ENCODE measurements around the gene NTM.
A peak's percentile ranks its signal among the peaks of the same experiment; 100 is the strongest.

Gene NTM

GRCh38 chr11:131796089-131796488 is 425.7 kb downstream of the NTM start:
- no CpG with 5 or more reads among the region's 7 CpGs for WGBS, 2 donors (ENCODE audit: extremely low coverage in 2 of 2, insufficient read length in 2 of 2, insufficient replicate concordance in 1 of 2)
- no peak overlapping the region for H3K27ac ChIP-seq (replicated peaks; ENCODE audit: low read length)

GRCh38 chr11:131796541-131796940 is 426.1 kb downstream of the NTM start:
- no peak overlapping the region for H3K18ac ChIP-seq (ENCODE audit: low read length)
- no peak overlapping the region for H3K9ac ChIP-seq (ENCODE audit: low read depth, low read length, poor library complexity)
- no peak overlapping the region for H2AK5ac ChIP-seq (ENCODE audit: low read depth, low read length)
- no peak overlapping the region for H2BK120ac ChIP-seq (ENCODE audit: low read depth, low read length)
- WGBS, 2 donors (ENCODE audit: extremely low coverage in 2 of 2, insufficient read length in 2 of 2, insufficient replicate concordance in 1 of 2) = no CpG with 5 or more reads among the region's 5 CpGs
- H2BK12ac ChIP-seq (ENCODE audit: low read length) = no peak overlapping the region
- H2BK15ac ChIP-seq (ENCODE audit: low read length) = no peak overlapping the region
- H3K27me3 ChIP-seq (ENCODE audit: control insufficient read depth in 3 of 3, insufficient read depth in 3 of 3, low read depth in 1 of 3, low read length in 3 of 3) = no peaks in the 10 kb centered on the region
- H2BK5ac ChIP-seq (ENCODE audit: low read length) = no peak overlapping the region
- H3K36me3 ChIP-seq (replicated peaks in 1 of 2; ENCODE audit: control insufficient read depth in 2 of 2, insufficient read depth in 2 of 2, low read length in 2 of 2) = no peaks in the 10 kb centered on the region
- no peaks in the 10 kb centered on the region for H3K9me3 ChIP-seq (replicated peaks in 1 of 2; ENCODE audit: control insufficient read depth in 2 of 2, insufficient read depth in 1 of 2, low read depth in 1 of 2, low read length in 2 of 2)
- no peak overlapping the region for H3K4me2 ChIP-seq (ENCODE audit: insufficient read depth, low read length, poor library complexity, severe bottlenecking)
- H3K4ac ChIP-seq (ENCODE audit: low read length) = no peak overlapping the region
- H3K4me3 ChIP-seq (ENCODE audit: low read length in 2 of 2) = peak overlapping the region in 1 of 2 donors; percentile 25
- no peak for DNase-seq (ENCODE audit: low spot score)
- no peaks in the 10 kb centered on the region for H3K79me1 ChIP-seq (ENCODE audit: low read depth, low read length)
- H3K23ac ChIP-seq (ENCODE audit: low read depth, low read length, poor library complexity) = no peak overlapping the region
- no peak overlapping the region for H3K14ac ChIP-seq (ENCODE audit: low read length)
- H3K27ac ChIP-seq (replicated peaks; ENCODE audit: low read length) = no peak overlapping the region
- H4K91ac ChIP-seq (ENCODE audit: low read depth, low read length, poor library complexity) = no peak overlapping the region
- no peak overlapping the region for H4K8ac ChIP-seq (ENCODE audit: low read depth, low read length)
- peaks cover 0 to 3% of the 10 kb centered on the region in 2 donors for H3K4me1 ChIP-seq (ENCODE audit: control insufficient read depth in 2 of 2, insufficient read depth in 1 of 2, low read depth in 1 of 2, low read length in 2 of 2)
- no peak overlapping the region for H2AFZ ChIP-seq (ENCODE audit: low read length)

More at GRCh38 chr11:131796089-131796488, 425.7 kb downstream of the NTM start:
- Histone ChIP-seq H3K9me3 (replicated peaks in 1 of 2; ENCODE audit: control insufficient read depth in 2 of 2, insufficient read depth in 1 of 2, low read depth in 1 of 2, low read length in 2 of 2) (no peaks in the 10 kb centered on the region), H2BK12ac (ENCODE audit: low read length) (no peak overlapping the region), H2BK15ac (ENCODE audit: low read length) (no peak overlapping the region), H2BK5ac (ENCODE audit: low read length) (no peak overlapping the region), H3K4me1 (ENCODE audit: control insufficient read depth in 2 of 2, insufficient read depth in 1 of 2, low read depth in 1 of 2, low read length in 2 of 2) (no peaks in the 10 kb centered on the region), H3K14ac (ENCODE audit: low read length) (no peak overlapping the region), H3K27me3 (ENCODE audit: control insufficient read depth in 3 of 3, insufficient read depth in 3 of 3, low read depth in 1 of 3, low read length in 3 of 3) (no peaks in the 10 kb centered on the region), H2BK120ac (ENCODE audit: low read depth, low read length) (no peak overlapping the region), H3K9ac (ENCODE audit: low read depth, low read length, poor library complexity) (no peak overlapping the region), H3K79me1 (ENCODE audit: low read depth, low read length) (no peaks in the 10 kb centered on the region), H2AK5ac (ENCODE audit: low read depth, low read length) (no peak overlapping the region), H4K8ac (ENCODE audit: low read depth, low read length) (no peak overlapping the region), H2AFZ (ENCODE audit: low read length) (no peak overlapping the region), H4K91ac (ENCODE audit: low read depth, low read length, poor library complexity) (no peak overlapping the region), H3K4me2 (ENCODE audit: insufficient read depth, low read length, poor library complexity, severe bottlenecking) (no peak overlapping the region), H3K18ac (ENCODE audit: low read length) (peak overlapping the region; percentile 9), H3K36me3 (replicated peaks in 1 of 2; ENCODE audit: control insufficient read depth in 2 of 2, insufficient read depth in 2 of 2, low read length in 2 of 2) (no peaks in the 10 kb centered on the region), H3K4me3 (ENCODE audit: low read length in 2 of 2) (no peak overlapping the region), H3K4ac (ENCODE audit: low read length) (no peak overlapping the region), H3K23ac (ENCODE audit: low read depth, low read length, poor library complexity) (no peak overlapping the region)
- DNase-seq (ENCODE audit: low spot score) = no peak

- Histone ChIP-seq H3K9me3 (replicated peaks in 1 of 2; ENCODE audit: control insufficient read depth in 2 of 2, insufficient read depth in 1 of 2, low read depth in 1 of 2, low read length in 2 of 2) (no peaks in the 10 kb centered on the region), H2AK5ac (ENCODE audit: low read depth, low read length) (no peak overlapping the region), H2BK12ac (ENCODE audit: low read length) (no peak overlapping the region), H3K9ac (ENCODE audit: low read depth, low read length, poor library complexity) (no peak overlapping the region), H3K27me3 (ENCODE audit: control insufficient read depth in 3 of 3, insufficient read depth in 3 of 3, low read depth in 1 of 3, low read length in 3 of 3) (peaks cover 0 to 5% (median 0%) of the 10 kb centered on the region in 3 experiments), H3K27ac (replicated peaks; ENCODE audit: low read length) (no peak overlapping the region), H3K4me1 (ENCODE audit: control insufficient read depth in 2 of 2, insufficient read depth in 1 of 2, low read depth in 1 of 2, low read length in 2 of 2) (peaks cover 0 to 11% of the 10 kb centered on the region in 2 donors), H2BK15ac (ENCODE audit: low read length) (no peak overlapping the region), H3K18ac (ENCODE audit: low read length) (no peak overlapping the region), H3K23ac (ENCODE audit: low read depth, low read length, poor library complexity) (no peak overlapping the region), H3K4me2 (ENCODE audit: insufficient read depth, low read length, poor library complexity, severe bottlenecking) (no peak overlapping the region), H3K14ac (ENCODE audit: low read length) (no peak overlapping the region), H2BK5ac (ENCODE audit: low read length) (no peak overlapping the region), H3K4me3 (ENCODE audit: low read length in 2 of 2) (no peak overlapping the region), H4K8ac (ENCODE audit: low read depth, low read length) (no peak overlapping the region), H2AFZ (ENCODE audit: low read length) (no peak overlapping the region), H2BK120ac (ENCODE audit: low read depth, low read length) (no peak overlapping the region), H3K79me1 (ENCODE audit: low read depth, low read length) (no peaks in the 10 kb centered on the region), H3K36me3 (replicated peaks in 1 of 2; ENCODE audit: control insufficient read depth in 2 of 2, insufficient read depth in 2 of 2, low read length in 2 of 2) (no peaks in the 10 kb centered on the region), H4K91ac (ENCODE audit: low read depth, low read length, poor library complexity) (no peak overlapping the region), H3K4ac (ENCODE audit: low read length) (no peak overlapping the region)
- no CpG with 5 or more reads among the region's 2 CpGs for WGBS, 2 donors (ENCODE audit: extremely low coverage in 2 of 2, insufficient read length in 2 of 2, insufficient replicate concordance in 1 of 2)
- no peak for DNase-seq (ENCODE audit: low spot score)
Measured at GRCh38 chr11:131800452-131800851, 430.0 kb downstream of the NTM start.

GRCh38 chr11:131802440-131803115 is 432.2 kb downstream of the NTM start:
- no peaks in the 10 kb centered on the region for H3K36me3 ChIP-seq (replicated peaks in 1 of 2; ENCODE audit: control insufficient read depth in 2 of 2, insufficient read depth in 2 of 2, low read length in 2 of 2)
- H2BK12ac ChIP-seq (ENCODE audit: low read length) = no peak overlapping the region
- no peak overlapping the region for H2BK120ac ChIP-seq (ENCODE audit: low read depth, low read length)
- H3K14ac ChIP-seq (ENCODE audit: low read length) = peak overlapping the region; percentile 57
- H2BK5ac ChIP-seq (ENCODE audit: low read length) = no peak overlapping the region
- H3K27me3 ChIP-seq (ENCODE audit: control insufficient read depth in 3 of 3, insufficient read depth in 3 of 3, low read depth in 1 of 3, low read length in 3 of 3) = peaks cover 0 to 5% (median 0%) of the 10 kb centered on the region in 3 experiments
- H3K4me2 ChIP-seq (ENCODE audit: insufficient read depth, low read length, poor library complexity, severe bottlenecking) = no peak overlapping the region
- H3K9me3 ChIP-seq (replicated peaks in 1 of 2; ENCODE audit: control insufficient read depth in 2 of 2, insufficient read depth in 1 of 2, low read depth in 1 of 2, low read length in 2 of 2) = no peaks in the 10 kb centered on the region
- no peak overlapping the region for H4K91ac ChIP-seq (ENCODE audit: low read depth, low read length, poor library complexity)
- peak overlapping the region; percentile 86 for H3K18ac ChIP-seq (ENCODE audit: low read length)
- peak overlapping the region; percentile 56 for H3K9ac ChIP-seq (ENCODE audit: low read depth, low read length, poor library complexity)
- H3K27ac ChIP-seq (replicated peaks; ENCODE audit: low read length) = no peak overlapping the region
- H2AK5ac ChIP-seq (ENCODE audit: low read depth, low read length) = peak overlapping the region; percentile 56
- H3K23ac ChIP-seq (ENCODE audit: low read depth, low read length, poor library complexity) = no peak overlapping the region
- H3K79me1 ChIP-seq (ENCODE audit: low read depth, low read length) = no peaks in the 10 kb centered on the region
- peak overlapping the region in 1 of 2 donors; percentile 7 for H3K4me3 ChIP-seq (ENCODE audit: low read length in 2 of 2)
- no peak overlapping the region for H3K4ac ChIP-seq (ENCODE audit: low read length)
- H2AFZ ChIP-seq (ENCODE audit: low read length) = no peak overlapping the region
- H4K8ac ChIP-seq (ENCODE audit: low read depth, low read length) = no peak overlapping the region
- peaks cover 0 to 13% of the 10 kb centered on the region in 2 donors for H3K4me1 ChIP-seq (ENCODE audit: control insufficient read depth in 2 of 2, insufficient read depth in 1 of 2, low read depth in 1 of 2, low read length in 2 of 2)
- DNase-seq (ENCODE audit: low spot score) = no peak
- H2BK15ac ChIP-seq (ENCODE audit: low read length) = no peak overlapping the region
- WGBS, 2 donors (ENCODE audit: extremely low coverage in 2 of 2, insufficient read length in 2 of 2, insufficient replicate concordance in 1 of 2) = no CpG with 5 or more reads among the region's 9 CpGs

All from neuronal stem cell (in vitro differentiated cells).